Coronary artery (tissue), 2 donors: Measurements from ENCODE around the gene VMAC.
"Not testable (repeated sequence)": the region's sequence is repeated elsewhere in the genome, so short reads cannot be mapped to it uniquely, and the experiment has no call there.

Experiments
- DNase-seq: peaks from one replicate; pipeline ENCODE4 v3.0.0-alpha.2; 2017; ENCODE audit warnings: low spot score
- H3K27ac ChIP-seq, 2 donors: fragments of 200-600 bp; sonication (generic); one replicate each; pipeline ENCODE4 v1.5.1; 2016 to 2019
- H3K4me3 ChIP-seq: fragments of 200-600 bp; sonication (generic); 2 replicates; pipeline ENCODE4 v1.5.1; 2016; ENCODE audit warnings: mild to moderate bottlenecking, moderate library complexity
- CTCF ChIP-seq: fragments of 200-600 bp; sonication (generic); IDR thresholded peaks from one replicate; pipeline ENCODE4 v1.5.1; 2019; ENCODE audit warnings: antibody characterized with exemption

VMAC gene

GRCh38 chr19:5865772-5866171, 38.9 kb upstream of the VMAC start:
- no peak overlapping the region for H3K4me3 ChIP-seq
- DNase-seq, result no peak
- H3K27ac ChIP-seq, result no peak overlapping the region
- TF ChIP-seq CTCF, result no peak

GRCh38 chr19:5867201-5868136, 37.2 kb upstream of the VMAC start:
- Histone ChIP-seq H3K4me3 (no peak overlapping the region), H3K27ac (no peak overlapping the region)
- no peak for TF ChIP-seq CTCF
- DNase-seq, result no peak

- no peak for TF ChIP-seq CTCF
- DNase-seq, result no peak
- no peak overlapping the region for H3K27ac ChIP-seq
- no peak overlapping the region for H3K4me3 ChIP-seq
Observed at GRCh38 chr19:5870986-5871394, 33.7 kb upstream of the VMAC start.

GRCh38 chr19:5873617-5874199, 31.0 kb upstream of the VMAC start:
- no peak for TF ChIP-seq CTCF
- DNase-seq, result no peak
- Histone ChIP-seq H3K4me3 (no peak overlapping the region), H3K27ac (no peak overlapping the region)

- not testable (repeated sequence) for H3K27ac ChIP-seq, DNase-seq, H3K4me3 ChIP-seq
Observed at GRCh38 chr19:5874496-5874895, 30.2 kb upstream of the VMAC start.

- TF ChIP-seq CTCF, result no peak
- H3K4me3 ChIP-seq, result no peak overlapping the region
- no peak for DNase-seq
- no peak overlapping the region for H3K27ac ChIP-seq
Observed at GRCh38 chr19:5877427-5877826, 27.2 kb upstream of the VMAC start.

- TF ChIP-seq CTCF, result no peak
- H3K27ac ChIP-seq, result no peak overlapping the region
- no peak for DNase-seq
- H3K4me3 ChIP-seq, result no peak overlapping the region
Observed at GRCh38 chr19:5877882-5878281, 26.8 kb upstream of the VMAC start.
